KG1 (cell line): ENCODE data around the gene IQCE.
"Not testable (repeated sequence)": the region's sequence is repeated elsewhere in the genome, so short reads cannot be mapped to it uniquely, and the experiment has no call there.

Source experiments
- DNase-seq: peaks from one replicate; lab custom pipeline; 2025; lab: John Stamatoyannopoulos, UW

Gene IQCE

GRCh38 chr7:2604608-2605174, 45.9 kb downstream of the IQCE start:
- no peak for DNase-seq

- DNase-seq, result no peak
These were observed 47.1 kb downstream of the IQCE start for GRCh38 chr7:2605608-2606538.

GRCh38 chr7:2606539-2606936, 47.8 kb downstream of the IQCE start:
- no peak for DNase-seq

- no peak for DNase-seq
These were observed 48.5 kb downstream of the IQCE start for GRCh38 chr7:2607122-2607922.

GRCh38 chr7:2607923-2608904, 49.4 kb downstream of the IQCE start:
- DNase-seq, result peak; percentile 63

GRCh38 chr7:2608921-2609411, 50.2 kb downstream of the IQCE start:
- DNase-seq, result peak; percentile 68

- DNase-seq, result not testable (repeated sequence)
These were observed 50.9 kb downstream of the IQCE start for GRCh38 chr7:2609646-2610045.

- no peak for DNase-seq
These were observed 51.7 kb downstream of the IQCE start for GRCh38 chr7:2610466-2610865.

GRCh38 chr7:2610898-2611297, 52.1 kb downstream of the IQCE start:
- no peak for DNase-seq

GRCh38 chr7:2611401-2611800, 52.6 kb downstream of the IQCE start:
- DNase-seq, result no peak

- no peak for DNase-seq
These were observed 53.1 kb downstream of the IQCE start for GRCh38 chr7:2611922-2612321.

GRCh38 chr7:2612445-2613097, 53.8 kb downstream of the IQCE start:
- DNase-seq, result no peak

GRCh38 chr7:2613098-2613930, 54.5 kb downstream of the IQCE start:
- DNase-seq, result no peak

GRCh38 chr7:2613931-2614600, 55.3 kb downstream of the IQCE start:
- no peak for DNase-seq

GRCh38 chr7:2614631-2615330, 56.0 kb downstream of the IQCE start:
- DNase-seq, result no peak

- DNase-seq, result no peak
These were observed 57.9 kb downstream of the IQCE start for GRCh38 chr7:2616387-2617324.

GRCh38 chr7:2617325-2617905, 58.6 kb downstream of the IQCE start:
- DNase-seq, result no peak
